COLO829 (cell line): ENCODE measurements around the gene CD2.

Experiments used
- DNase-seq: peaks from one replicate; pipeline ENCODE4 v3.0.0; 2012; ENCODE audit warnings: low spot score

Gene CD2, protein sequence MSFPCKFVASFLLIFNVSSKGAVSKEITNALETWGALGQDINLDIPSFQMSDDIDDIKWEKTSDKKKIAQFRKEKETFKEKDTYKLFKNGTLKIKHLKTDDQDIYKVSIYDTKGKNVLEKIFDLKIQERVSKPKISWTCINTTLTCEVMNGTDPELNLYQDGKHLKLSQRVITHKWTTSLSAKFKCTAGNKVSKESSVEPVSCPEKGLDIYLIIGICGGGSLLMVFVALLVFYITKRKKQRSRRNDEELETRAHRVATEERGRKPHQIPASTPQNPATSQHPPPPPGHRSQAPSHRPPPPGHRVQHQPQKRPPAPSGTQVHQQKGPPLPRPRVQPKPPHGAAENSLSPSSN

DNA sequence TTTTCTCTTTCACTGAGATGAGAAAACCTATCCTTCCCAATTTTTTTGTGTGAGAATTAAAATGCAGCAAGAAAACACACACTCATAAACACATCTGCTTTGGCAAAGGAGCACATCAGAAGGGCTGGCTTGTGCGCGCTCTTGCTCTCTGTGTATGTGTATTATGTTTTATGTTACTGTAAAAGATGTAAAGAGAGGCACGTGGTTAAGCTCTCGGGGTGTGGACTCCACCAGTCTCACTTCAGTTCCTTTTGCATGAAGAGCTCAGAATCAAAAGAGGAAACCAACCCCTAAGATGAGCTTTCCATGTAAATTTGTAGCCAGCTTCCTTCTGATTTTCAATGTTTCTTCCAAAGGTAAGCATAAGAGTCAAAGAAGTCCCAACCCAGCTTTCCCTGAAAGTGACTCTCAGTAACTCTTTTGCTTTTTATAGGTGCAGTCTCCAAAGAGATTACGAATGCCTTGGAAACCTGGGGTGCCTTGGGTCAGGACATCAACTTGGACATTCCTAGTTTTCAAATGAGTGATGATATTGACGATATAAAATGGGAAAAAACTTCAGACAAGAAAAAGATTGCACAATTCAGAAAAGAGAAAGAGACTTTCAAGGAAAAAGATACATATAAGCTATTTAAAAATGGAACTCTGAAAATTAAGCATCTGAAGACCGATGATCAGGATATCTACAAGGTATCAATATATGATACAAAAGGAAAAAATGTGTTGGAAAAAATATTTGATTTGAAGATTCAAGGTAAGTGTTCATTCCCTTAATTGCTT, at the start of gene CD2:
Gene CD2 (plus strand): TSS at position 233 of the 780 bp plus-strand sequence. CDS start 63 bp downstream, at position 296.
- no peak for DNase-seq

DNA sequence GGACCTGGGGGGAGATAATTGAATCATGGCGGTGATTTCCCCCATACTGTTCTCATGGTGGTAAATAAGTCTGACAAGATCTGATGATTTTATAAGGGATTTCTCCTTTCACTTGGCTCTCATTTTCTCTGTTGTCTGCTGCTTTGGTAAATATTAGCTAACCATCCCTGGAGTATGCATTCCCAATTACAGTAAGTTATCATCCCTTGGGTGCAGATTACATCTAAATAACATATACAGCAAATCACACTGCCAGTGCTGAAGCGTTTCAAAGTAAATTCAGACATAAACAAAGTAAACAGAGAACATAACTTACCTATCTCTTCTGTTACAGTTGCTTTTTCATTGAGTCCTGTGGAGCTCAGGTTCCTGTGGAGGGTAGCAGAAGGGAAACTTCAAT, 48.1 kb upstream of the CD2 start:
- DNase-seq, result no peak

DNA sequence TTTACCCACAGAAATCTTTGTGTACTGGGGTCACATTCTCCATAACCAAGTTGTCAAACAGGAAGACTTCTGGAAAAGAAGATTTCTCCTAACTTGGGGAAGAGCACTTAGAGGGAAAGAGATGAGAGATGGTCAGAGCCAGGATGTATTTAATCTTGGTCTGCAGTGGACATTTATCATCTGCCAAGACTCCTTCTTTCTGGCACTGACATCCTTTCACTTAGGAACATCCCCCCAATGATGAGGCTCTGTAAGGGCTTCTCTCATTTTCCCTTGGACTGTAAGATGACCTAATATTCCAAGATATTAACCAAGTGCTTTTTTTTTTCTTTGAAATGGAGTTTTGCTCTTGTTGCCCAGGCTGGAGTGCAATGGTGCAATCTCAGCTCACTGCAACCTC, 47.4 kb upstream of the CD2 start:
- no peak for DNase-seq

DNA sequence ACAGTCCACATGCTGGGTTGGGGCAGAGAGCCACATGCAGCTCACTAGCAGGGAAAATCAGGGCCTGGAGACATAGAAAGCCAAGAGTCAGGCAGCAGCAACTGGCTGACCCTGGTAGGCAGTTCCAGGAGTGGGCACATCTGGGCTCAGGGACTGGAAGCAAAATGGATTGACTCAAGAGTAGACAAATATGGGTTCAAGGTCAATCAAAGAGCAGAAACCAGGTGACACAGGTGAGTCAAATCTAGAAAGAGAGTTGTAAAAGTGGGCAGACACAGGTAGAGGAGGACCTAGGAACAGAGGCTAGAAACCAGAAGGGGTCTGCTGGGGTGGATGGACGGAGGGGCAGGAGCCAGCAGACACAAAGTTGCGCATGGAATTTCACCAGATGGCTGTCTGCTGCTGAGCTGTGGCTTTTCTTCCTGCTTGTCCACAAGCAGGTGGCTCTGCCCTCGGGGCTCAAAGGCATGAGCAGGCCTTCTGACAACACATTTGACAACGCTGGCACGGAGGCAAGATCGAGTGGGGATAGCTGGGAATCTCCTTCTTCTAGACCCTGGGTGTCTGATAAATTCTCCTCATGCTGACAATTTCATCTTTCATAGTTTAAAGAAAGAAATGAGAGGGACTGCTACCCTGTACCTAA, 45.9 kb upstream of the CD2 start:
- no peak for DNase-seq

DNA sequence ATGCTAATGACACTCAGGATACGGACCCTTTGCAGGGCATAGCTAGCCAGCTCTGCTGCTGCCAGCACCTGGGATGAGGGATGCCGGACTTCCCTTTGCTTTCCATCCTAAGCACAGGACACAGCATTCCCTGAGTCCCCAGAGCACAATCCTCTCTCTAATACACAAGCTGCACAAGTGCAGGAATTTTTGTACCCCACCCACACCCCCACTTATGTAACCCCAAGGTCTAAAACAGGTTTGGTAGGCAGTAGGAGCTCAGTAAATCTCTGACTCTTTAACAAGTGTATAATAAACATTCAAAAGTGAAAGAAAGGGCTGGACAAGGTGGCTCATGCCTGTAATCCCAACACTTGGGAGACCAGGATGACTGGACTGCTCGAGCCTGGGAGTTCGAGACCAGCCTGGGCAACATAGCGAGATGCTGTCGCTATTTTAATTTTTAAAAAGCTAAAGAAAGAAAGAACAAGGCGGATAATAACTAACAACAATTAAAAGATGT, 44.5 kb upstream of the CD2 start:
- DNase-seq, result no peak

DNA sequence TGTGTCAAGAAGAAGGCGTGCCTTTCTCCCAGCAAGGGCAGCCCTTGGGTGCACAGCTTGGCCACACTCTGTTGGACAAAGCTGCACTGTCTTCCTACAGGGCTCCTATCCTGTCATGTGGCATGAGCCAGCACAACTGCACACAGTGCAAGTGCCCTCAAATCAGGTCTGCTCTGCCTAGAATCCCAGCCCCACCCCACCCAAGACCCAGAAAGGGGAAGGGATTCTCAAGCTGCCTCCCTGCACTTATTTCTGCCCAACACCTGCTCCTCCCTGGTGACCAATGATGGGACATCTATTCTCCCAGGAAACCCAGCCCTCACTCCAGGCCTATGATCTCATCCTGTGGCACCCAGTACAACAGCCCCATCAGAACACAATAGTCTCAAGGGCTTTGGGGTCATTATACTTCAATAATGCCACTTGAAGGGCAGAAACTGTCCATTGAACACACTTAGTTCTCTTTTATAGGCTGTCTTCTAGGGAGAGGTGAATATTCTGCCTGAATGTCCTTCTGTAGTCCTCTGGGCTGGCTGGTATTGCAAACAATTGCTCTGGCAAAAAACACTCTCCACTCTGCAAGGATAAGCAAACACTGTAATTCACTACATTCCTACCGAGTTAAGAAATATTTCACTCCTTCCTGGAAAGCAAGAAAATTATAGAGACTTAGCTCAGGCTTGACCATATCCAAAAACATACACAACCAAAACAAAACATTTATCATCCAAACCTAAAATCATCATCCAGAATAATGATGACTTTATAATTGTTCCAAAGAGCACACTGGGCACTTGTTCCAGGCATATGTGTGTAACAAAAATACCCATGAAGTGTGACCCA, 43.6 kb upstream of the CD2 start:
- peak; percentile 3 for DNase-seq

DNA sequence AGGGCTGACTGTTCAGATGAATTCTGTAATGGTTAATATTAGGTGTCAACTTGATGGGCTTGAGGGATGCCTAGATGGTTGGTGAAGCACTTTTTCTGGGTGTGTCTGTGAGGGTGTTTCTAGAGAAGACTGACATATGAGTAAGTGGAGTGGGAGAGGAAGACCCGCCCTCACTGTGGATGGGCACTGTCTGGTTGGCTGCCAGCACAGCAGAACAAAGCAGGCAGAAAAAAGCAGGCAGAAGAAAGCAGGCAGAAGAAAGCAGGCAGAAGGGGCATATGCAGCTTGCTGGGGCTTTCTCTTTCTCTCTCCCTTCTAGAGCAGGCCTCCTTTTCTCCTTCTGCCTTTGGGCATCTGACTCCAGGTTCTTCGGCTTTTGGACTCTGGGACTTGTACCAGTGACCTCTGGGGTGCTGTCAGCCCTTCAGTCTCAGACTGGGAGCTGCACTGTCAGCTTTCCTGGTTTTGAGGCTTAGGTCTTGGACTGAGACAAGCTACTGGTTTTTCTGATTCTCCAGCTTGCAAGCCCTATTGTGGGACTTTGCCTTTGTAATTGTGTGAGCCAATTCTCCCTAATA, 42.9 kb upstream of the CD2 start:
- no peak for DNase-seq

DNA sequence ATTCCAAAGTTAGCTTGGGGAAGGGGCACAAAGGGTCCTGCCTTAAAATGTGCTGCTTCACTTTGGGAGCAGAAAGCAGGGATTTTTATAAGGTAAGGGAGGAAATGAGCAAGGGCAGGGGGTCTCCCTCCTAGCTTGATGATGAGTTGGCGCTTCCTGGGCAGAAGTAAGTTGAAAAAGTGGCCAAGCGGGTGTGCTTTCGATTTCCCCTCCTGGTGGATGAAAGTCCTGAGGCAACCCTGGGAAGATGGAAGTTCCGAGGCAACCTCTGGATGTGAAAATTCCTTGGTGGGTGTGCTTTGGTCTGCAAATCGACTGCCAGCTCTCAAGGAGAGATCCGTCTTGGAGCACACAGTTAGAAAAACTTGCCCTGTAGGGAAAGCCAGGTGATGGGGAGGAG, 41.7 kb upstream of the CD2 start:
- DNase-seq, result no peak

DNA sequence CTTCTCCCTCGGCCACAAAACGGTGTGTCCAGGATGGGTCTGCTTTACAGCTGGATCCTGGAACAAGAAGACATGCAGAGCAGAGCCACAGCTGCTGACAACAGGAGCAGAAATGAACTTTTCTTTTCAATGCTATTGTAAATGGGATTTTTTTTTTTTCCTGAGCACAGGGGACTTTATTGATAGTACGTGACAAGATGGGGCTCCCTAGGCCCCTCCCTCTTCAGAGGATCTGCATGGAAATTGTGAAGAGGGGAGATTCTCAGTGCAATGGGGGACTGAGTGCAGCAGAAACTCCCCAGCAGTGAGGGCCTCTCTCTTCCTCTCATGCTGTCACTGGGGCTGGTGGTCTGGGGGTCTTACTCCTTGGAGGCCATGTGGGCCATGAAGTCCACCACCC, 40.8 kb upstream of the CD2 start:
- DNase-seq, result no peak

DNA sequence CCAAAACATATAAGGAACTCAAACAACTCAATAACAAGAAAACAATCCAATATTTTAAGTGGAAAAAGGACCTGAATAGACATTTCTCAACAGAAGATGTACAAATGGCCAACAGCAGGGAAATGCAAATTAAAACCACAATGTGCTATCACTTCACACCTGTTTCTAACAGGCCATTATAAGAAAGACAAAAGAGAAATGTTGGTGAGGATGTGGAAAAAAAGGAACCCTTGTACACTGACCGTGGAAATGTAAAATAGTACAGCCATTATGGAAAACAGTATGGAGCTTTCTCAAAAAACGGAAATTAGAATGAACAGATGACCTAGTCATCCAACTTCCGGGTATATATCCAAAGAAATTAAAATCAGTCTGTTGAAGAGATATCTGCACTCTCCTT, 37.8 kb upstream of the CD2 start:
- DNase-seq, result no peak

DNA sequence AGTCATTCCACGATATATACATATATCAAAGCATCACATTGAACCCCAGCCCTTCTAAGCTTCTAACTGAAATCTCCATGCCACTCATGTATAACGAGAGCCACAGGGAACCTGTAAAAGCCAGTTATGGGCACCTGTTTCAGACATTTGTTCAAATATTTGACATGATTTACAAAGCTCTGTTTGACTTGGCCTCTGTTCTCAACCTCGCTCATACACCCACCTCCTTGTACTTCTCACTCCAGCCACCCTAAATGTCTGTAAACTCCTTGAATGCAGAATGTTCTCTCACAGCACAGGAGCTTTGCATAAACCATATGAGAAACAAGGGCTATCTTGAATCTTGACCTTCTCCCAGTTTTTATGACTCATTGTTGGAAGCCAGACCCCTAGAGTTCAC, 36.9 kb upstream of the CD2 start:
- no peak for DNase-seq

DNA sequence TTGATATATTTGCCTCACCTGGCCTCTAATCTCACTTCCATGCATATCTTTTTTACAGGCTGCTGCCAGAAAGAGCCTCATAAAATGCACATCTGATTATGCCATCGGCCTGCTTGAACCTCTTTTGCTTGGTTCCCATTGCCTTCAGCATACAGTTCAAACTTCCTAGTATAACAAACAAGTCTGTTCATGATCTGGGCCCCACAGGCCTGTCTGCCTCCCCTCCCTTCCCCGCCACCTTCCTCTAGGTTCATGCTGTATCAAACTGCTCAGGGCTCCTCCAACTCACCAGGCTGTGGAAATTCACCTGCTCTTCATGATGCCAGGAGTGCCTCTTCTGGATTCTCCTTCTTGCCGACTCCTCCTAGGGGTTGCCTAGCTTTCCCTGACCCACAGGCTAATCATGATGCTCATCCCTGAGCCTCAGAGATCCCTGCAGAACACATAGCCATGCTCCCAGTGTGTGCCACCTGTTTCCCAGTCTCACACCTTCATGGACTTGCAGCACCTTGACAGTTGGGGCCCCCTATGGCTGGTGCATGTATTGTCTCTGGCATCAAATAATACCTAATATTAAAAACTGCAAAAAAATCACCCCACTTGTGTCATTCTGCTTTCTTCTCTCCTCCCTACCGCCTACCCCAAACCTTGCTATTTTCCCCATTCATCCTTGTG, 33.7 kb upstream of the CD2 start:
- DNase-seq, result no peak

DNA sequence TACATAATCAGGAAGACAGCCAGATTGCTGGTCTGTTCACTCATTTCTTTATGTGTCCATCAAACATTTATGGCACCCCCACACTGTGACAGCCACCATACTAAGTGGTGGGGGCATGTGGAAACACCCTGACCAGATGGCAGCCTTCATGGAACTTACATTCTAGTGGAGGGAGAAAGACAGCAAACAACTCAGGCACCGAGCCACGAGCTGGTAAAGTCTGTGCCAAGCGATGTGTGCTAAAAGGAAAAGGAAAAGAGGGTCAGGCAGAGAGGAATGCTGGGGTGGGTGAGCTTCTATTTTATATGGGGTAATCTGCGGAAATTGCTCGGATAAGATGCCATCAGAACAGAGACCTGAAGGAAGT, 33.2 kb upstream of the CD2 start:
- no peak for DNase-seq

DNA sequence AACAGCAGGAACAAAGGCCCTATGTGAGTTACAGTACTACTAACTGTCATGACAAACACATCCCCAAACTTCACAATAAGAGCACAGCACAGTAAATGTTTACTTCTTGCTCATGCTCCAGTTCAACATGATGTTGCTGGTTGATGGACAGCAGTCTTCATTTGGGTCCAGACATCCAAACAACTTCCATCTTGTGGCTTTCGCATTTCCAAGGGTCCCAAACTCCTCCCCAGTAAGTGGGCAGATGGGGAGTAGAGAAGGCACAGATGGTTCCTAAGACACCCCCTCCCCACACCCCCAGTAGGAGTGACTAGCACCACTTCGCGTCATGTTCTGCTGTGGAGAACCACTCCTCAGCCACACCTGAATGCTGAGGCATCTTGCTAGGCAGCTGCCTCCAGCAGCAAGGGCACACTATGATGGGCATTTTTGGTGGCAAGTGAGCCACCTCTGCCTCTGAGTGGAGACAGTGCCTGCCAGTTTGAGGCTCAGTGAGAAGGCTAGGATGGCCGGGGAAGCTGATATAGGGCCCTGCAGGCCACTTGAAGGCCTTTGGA, 32.7 kb upstream of the CD2 start:
- no peak for DNase-seq

DNA sequence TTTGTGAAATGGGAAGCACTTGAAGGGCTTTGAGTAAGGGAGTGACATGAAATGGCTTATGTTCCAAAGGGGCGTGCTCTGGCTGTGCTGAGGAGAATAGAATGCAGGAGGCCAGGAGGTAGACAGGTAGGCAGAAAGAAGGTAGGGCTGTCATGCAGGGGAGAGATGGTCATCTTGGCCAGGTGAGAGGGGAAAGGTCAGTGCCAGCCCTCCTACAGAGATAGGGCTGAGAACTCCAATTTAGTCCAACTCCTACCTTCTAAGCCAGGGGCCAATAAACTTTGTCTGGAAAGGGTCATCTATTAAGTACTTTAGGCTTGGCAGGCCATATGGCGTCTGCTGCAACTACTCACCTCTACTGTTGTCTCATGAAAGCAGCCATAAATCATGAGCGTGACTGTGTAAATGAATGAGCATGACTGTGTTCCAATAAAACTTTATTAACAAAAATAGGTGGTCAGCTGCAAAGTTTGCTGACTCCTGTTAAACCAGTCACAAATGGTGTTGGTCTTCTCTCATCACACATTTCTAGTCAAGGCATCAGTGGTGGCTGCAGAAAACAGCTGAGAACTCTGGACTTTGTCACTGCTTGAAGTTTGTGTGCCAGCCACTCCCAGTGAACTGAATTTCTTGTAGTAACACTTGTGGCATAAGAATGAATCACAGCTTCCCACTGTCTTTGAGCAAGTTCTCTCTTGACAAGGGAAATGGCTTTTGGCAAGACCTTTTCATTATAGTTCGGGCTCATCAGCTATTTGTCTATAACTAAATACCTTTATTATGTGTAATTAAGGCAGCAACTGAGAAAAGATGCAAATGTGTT, 32.0 kb upstream of the CD2 start:
- no peak for DNase-seq

DNA sequence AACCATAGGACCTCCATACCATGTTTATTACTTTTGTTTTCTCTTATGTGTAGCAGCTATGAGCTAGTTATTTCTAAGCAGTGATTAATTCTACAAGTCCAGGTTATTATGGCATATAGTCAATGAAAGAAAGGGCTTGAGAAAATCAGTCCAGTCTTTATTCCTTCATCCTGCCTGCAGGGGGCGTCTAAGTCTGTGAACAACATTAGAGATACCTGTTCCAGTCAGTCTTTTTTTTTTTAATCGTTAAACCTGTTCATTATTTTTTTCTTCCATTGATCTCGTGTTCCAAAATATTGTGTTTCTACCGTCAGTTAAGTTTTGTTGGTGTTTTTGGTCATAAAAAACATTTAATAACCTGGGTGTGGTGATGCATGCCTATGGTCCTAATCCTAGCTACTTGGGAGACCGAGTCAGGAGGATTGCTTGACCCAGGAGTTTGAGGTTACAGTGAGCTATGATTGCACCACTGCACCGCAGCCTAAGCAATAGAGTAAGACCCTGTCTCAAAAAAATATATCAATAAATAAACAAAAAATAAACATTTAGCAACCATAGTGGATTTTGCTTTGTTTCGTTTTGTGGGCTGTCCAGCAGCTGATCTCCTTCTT, 29.4 kb upstream of the CD2 start:
- peak; percentile 18 for DNase-seq

DNA sequence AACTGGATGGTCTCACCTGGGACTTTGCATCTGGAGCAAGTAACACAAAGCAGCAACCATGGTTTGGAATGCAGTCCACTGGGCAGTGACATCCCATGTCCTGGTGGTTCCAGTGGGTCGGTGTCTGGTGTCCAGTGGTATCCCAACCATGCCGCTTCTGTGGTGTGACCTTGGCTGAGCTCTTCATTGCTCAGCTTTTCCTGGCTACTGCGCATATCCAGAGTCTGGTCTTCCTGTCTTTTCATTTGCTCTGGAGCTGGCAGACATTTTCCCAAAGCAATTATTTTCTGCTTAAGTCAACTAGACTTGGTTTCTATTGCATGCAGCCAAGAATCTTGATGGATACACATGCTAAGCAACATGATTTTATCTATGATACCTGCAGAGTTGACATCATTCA, 28.4 kb upstream of the CD2 start:
- no peak for DNase-seq

DNA sequence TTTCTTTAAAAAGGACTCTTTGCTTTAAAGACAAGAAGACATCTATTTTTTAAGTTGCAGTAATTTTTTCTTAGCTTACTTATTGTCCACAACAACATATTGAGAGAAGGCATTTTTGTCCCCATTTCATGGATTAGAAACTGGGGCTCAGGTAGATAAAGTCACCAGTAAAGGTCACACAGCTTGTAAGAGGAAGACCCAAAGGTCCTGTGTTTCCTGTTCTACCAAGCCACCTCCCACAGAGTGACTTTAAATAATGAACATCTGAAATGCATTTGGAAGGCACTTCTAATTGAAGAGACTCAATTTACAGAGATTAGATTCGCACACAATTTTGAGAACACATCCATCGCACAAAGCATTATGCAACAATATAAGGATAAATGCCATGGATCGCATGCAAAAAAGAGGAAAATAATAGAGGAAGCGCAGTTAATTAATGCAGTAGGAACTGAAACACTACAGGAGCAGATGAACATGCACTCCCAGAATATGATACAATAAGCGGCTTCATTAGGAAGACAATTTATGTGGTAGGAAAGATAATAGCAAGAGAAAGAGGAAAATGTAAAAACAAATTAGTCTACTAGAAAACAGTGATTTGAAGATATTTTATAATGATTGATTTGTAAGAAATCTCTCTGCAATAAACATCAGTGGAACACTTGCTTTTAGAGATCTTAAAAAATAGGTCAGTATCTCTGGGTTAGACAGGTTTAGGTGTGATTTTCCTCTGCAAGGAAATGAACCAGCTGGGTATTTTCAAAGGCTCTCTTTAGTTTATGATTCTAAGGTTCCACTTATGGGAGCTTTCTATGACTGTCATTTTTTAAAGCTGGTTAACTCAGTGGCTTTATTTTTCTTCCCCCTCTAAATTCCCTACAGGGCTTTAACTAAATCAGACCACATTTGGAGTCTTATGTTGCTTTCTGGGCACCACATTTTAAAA, 27.1 kb upstream of the CD2 start:
- DNase-seq, result no peak
